ENCODE data around the gene ZNF200.

Gene ZNF200

GRCh38 chr16:3256146-3256865 is 21.3 kb upstream of the ZNF200 start, which contains the start of gene MEFV:
TSS of gene MEFV (minus strand) at chr16:3256633. CDS start at chr16:3256587, 46 bp downstream.
- Histone ChIP-seq H3K27ac (no peak within 1 kb of the TSS), H3K36me3 (replicated peaks) (no peaks in the 10 kb centered on the region), H3K27me3 (replicated peaks) (no peaks in the 10 kb centered on the region), H3K4me3 (ENCODE audit: low read depth, low read length) (no peak within 1 kb of the TSS)
- DNase-seq, result no peak
- TF ChIP-seq CTCF (IDR thresholded peaks at IDR 0.05; ENCODE audit: low read depth, low read length, missing control alignments), result no peak
- in situ Hi-C loops (cut with HindIII; ENCODE audit: low pct_ligation_motif_present, low sequenced_read_pairs), result no loop called here

GRCh38 chr16:3254309-3254708 is 19.4 kb upstream of the ZNF200 start:
- Histone ChIP-seq H3K27me3 (replicated peaks) (no peaks in the 10 kb centered on the region), H3K27ac (no peak overlapping the region), H3K36me3 (replicated peaks) (no peaks in the 10 kb centered on the region), H3K4me3 (ENCODE audit: low read depth, low read length) (no peak overlapping the region)
- no peak for TF ChIP-seq CTCF (IDR thresholded peaks at IDR 0.05; ENCODE audit: low read depth, low read length, missing control alignments)
- in situ Hi-C loops (cut with HindIII; ENCODE audit: low pct_ligation_motif_present, low sequenced_read_pairs), result no loop called here
- DNase-seq, result no peak

- no peak for DNase-seq
- no peak for TF ChIP-seq CTCF (IDR thresholded peaks at IDR 0.05; ENCODE audit: low read depth, low read length, missing control alignments)
- Histone ChIP-seq H3K27me3 (replicated peaks) (no peaks in the 10 kb centered on the region), H3K4me3 (ENCODE audit: low read depth, low read length) (no peak overlapping the region), H3K27ac (no peak overlapping the region), H3K36me3 (replicated peaks) (no peaks in the 10 kb centered on the region)
- in situ Hi-C loops (cut with HindIII; ENCODE audit: low pct_ligation_motif_present, low sequenced_read_pairs), result no loop called here
These were observed 18.0 kb upstream of the ZNF200 start for GRCh38 chr16:3252967-3253366.

- no peak for DNase-seq
- Histone ChIP-seq H3K36me3 (replicated peaks) (no peaks in the 10 kb centered on the region), H3K4me3 (ENCODE audit: low read depth, low read length) (no peak overlapping the region), H3K27ac (no peak overlapping the region), H3K27me3 (replicated peaks) (no peaks in the 10 kb centered on the region)
- TF ChIP-seq CTCF (IDR thresholded peaks at IDR 0.05; ENCODE audit: low read depth, low read length, missing control alignments), result no peak
- in situ Hi-C loops (cut with HindIII; ENCODE audit: low pct_ligation_motif_present, low sequenced_read_pairs), result no loop called here
These were observed 14.5 kb upstream of the ZNF200 start for GRCh38 chr16:3249451-3249850.

GRCh38 chr16:3249020-3249419 is 14.1 kb upstream of the ZNF200 start:
- in situ Hi-C loops (cut with HindIII; ENCODE audit: low pct_ligation_motif_present, low sequenced_read_pairs), result no loop called here
- no peak overlapping the region for H3K27ac ChIP-seq
- TF ChIP-seq CTCF (IDR thresholded peaks at IDR 0.05; ENCODE audit: low read depth, low read length, missing control alignments), result no peak
- no peak for DNase-seq
- no peaks in the 10 kb centered on the region for H3K27me3 ChIP-seq (replicated peaks)
- no peaks in the 10 kb centered on the region for H3K36me3 ChIP-seq (replicated peaks)
- no peak overlapping the region for H3K4me3 ChIP-seq (ENCODE audit: low read depth, low read length)

GRCh38 chr16:3248596-3248995 is 13.6 kb upstream of the ZNF200 start:
- no peak overlapping the region for H3K27ac ChIP-seq
- in situ Hi-C loops (cut with HindIII; ENCODE audit: low pct_ligation_motif_present, low sequenced_read_pairs), result no loop called here
- no peak for DNase-seq
- H3K36me3 ChIP-seq (replicated peaks), result no peaks in the 10 kb centered on the region
- no peak for TF ChIP-seq CTCF (IDR thresholded peaks at IDR 0.05; ENCODE audit: low read depth, low read length, missing control alignments)
- H3K27me3 ChIP-seq (replicated peaks), result no peaks in the 10 kb centered on the region
- H3K4me3 ChIP-seq (ENCODE audit: low read depth, low read length), result no peak overlapping the region
